Neuron (in vitro differentiated cells): ENCODE results near the gene SUPT4H1.

Source experiments
- H2AFZ ChIP-seq: one replicate; pipeline ENCODE4 v1.6.1; 2013; ENCODE audit warnings: low read depth, mild to moderate bottlenecking, inconsistent platforms, low read length, moderate library complexity
- H3K27me3 ChIP-seq: one replicate; pipeline ENCODE4 v1.6.1; 2013; ENCODE audit warnings: low read length; ENCODE audit not compliant: insufficient read depth
- H3K36me3 ChIP-seq: one replicate; pipeline ENCODE4 v1.6.1; 2013; ENCODE audit warnings: low read length; ENCODE audit not compliant: insufficient read depth
- H3K4me1 ChIP-seq: one replicate; pipeline ENCODE4 v1.6.1; 2013; ENCODE audit warnings: low read length; ENCODE audit not compliant: insufficient read depth
- H3K4me3 ChIP-seq: 2 replicates; pipeline ENCODE4 v1.5.1; 2013; ENCODE audit warnings: mild to moderate bottlenecking, low read length, moderate library complexity
- H3K9me3 ChIP-seq: one replicate; pipeline ENCODE4 v1.6.1; 2013; ENCODE audit warnings: low read length

Gene SUPT4H1

DNA sequence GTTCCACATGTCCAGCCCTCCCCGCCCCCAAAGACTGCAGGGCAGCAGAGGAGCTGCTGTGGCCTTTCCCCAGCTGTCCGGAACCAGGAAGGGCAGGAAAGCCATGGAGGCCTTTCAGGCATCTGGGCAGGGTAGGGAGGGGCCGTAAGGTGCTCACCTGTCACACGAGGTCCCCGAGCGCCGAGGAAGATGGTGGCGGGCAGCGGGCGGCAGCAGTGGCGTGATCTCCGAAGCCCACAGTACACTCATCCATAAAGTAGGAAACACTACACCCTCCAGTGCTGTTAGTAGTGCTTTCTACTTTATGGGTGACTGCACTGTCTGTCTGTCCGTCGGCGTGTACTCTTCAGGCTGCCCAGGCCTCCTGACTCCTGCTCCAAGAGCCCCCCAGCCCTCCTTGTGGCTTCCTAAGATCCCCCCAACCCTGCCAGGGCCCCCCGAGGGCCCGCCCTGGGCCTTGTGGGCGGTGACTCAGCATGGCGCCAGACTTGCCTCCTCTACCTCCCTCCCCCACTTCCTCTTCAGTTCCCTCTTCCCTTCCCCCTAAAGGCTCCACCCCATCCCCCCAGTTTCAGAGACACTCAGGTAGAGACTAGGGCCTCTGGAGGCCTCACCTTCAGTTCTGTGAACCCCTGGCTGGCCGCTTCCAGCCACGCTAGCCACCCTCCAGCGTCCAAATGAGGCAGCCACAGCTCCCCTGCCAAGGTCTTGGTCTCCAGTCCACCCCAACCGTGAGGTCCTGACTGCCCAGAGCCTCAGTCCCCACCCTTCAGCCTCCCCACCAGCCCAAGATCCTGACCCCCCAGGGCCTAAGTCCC lies 20.8 kb downstream of the SUPT4H1 start:
- Histone ChIP-seq H2AFZ (no peak overlapping the region), H3K36me3 (no peaks in the 10 kb centered on the region), H3K27me3 (peaks cover 4% of the 10 kb centered on the region), H3K9me3 (no peaks in the 10 kb centered on the region), H3K4me3 (no peak overlapping the region), H3K4me1 (peaks cover 24% of the 10 kb centered on the region)

DNA sequence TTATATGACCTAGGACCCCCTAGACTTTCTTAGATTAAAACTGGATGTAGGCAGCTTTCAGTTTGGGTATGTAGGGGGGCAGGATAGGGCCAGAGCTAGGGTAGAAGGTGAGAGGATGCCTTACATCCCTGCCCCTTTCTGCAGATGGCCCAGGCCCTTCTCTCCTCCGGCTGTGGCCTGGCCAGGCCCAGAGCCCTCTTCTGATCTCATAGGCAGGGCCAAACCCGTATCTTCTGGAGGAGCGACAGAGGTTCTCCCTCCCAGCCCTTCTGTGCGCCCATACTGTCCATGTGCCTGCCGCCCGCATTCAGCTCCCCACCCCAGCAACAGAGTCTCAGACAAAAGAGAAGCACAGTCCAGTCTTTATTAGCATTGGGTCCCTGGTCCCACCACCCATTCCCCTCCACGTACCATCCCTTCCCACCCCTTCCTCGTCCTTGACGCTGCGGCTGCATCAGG lies 21.4 kb downstream of the SUPT4H1 start:
- H3K4me3 ChIP-seq = no peak overlapping the region
- peaks cover 25% of the 10 kb centered on the region for H3K4me1 ChIP-seq
- H3K9me3 ChIP-seq = no peaks in the 10 kb centered on the region
- no peak overlapping the region for H2AFZ ChIP-seq
- peaks cover 6% of the 10 kb centered on the region for H3K27me3 ChIP-seq
- no peaks in the 10 kb centered on the region for H3K36me3 ChIP-seq

DNA sequence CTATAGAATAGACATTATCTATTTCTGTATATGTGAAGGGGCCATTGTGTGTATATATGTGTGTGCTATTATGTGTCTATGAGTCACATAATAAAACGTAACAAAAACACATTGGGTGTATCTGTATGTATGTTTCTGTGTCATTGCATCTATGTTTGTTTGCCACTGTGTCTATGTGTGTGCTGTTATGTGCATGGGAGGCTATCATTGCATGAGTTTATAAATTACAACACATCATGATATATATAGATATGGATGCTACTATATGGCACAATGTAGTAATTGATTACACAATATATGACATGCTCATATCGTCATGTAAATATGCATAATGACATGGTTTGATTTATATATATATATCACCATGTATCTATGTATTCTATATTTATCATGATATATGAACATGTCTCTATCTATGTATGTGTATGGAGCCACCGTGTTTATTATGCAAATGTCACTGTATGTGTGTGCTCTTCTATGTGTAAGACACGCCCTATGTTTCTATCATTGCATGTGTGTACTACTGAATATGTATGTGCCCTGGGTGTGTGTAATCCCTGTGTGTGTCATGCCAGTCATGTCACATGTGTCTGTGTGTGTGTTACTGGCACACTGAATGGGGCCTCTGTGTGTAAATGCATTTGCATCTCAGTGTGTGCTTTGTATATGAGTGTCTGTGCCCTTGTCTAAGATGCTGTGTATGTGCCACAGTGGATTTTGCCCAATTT lies 22.0 kb downstream of the SUPT4H1 start:
- H3K27me3 ChIP-seq = peaks cover 12% of the 10 kb centered on the region
- H3K4me3 ChIP-seq = peak overlapping the region; percentile 52
- no peak overlapping the region for H2AFZ ChIP-seq
- peaks cover 31% of the 10 kb centered on the region for H3K4me1 ChIP-seq
- no peaks in the 10 kb centered on the region for H3K36me3 ChIP-seq
- no peaks in the 10 kb centered on the region for H3K9me3 ChIP-seq

DNA sequence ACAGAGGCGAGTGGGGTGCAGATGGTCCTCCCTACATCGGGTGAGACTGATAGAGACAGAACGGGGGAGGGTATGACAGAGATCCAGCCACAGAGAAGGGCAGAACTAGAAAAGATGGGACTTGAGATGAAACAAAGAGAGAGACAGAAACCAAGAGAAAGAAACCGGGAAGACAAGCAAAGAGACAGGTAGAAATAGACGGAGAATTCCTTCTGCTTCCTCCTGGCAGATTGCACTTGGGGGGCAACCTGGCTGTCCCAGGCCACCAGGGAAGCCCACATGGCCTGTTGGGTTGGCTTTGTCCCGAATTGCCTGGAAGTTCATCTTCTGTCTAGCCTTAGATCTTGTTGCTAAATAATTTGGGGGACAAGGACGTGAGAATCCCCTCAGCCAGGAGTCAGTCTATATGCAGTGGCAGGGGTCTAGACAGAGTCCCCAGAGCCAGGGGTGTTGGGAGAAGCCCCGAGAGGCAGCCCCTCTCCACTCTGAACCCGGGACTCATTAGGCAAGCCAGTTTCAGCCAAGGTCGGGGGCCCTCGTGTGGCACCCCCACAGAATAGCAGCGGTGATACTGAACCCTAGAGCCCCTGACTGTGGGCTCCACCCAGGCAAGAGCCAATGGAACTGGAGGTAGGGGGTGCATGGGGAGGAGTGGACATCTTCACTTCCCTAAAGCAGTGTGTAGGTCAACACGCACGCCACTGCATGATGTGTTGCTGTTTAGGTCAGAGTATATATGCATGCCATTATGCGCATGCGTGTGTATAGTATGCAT lies 22.8 kb downstream of the SUPT4H1 start:
- peak overlapping the region; percentile 52 for H3K4me3 ChIP-seq

DNA sequence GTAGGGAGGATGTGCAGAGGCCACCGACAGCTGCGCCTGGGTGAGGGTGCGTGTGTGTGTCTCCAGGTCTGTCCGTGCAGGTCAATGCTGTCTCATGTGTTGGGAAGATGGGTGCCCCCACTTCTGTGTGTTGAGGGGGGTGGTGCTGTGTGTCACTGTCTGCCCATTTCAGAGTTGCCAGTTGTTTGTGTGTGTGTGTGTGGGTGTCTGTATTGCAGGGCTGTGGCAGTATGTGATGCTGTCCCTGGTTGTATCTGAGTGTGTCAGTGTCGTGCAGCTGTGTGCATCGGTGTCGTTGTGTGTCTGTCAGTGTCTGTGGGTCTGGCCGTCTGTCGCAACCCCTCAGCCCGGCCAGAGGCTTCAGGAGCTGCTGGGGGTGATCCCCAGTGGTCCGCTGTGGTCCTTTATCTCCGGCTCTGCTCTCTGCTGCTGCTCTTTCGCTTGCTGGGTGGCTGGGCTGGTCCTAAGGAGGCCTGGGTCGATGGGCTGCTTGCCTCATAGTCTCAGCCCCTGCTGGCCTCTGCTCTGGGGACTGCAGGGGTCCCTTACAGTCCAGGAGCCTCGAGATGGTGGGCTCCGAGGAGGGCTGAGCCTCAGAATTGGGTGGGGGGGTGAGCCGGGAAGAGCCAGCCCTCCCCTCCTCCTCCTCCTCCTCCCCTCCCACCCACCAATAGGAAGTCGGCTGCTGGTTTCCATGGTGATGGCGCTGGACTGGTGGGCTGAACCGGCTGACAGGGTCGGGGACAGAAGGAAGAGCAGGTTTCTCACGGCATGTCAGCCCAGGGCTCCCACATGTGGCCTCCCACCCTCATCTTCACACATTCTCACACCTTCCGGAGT lies 23.6 kb downstream of the SUPT4H1 start, which contains the start of gene TSPOAP1:
TSPOAP1 (minus strand) TSS at position 601 of the 840 bp plus-strand sequence. CDS start 875 bp downstream, outside the sequence.
- Histone ChIP-seq H3K9me3 (no peaks in the 10 kb centered on the region), H3K36me3 (no peaks in the 10 kb centered on the region), H3K4me1 (peaks cover 34% of the 10 kb centered on the region), H3K27me3 (peaks cover 21% of the 10 kb centered on the region), H3K4me3 (peak within 1 kb of the TSS; percentile 52), H2AFZ (peak within 1 kb of the TSS; percentile 58)

More for the DNA sequence above, 22.8 kb downstream of the SUPT4H1 start:
- H3K4me1 ChIP-seq = peaks cover 34% of the 10 kb centered on the region
- no peaks in the 10 kb centered on the region for H3K9me3 ChIP-seq
- H2AFZ ChIP-seq = peak overlapping the region; percentile 58
- H3K36me3 ChIP-seq = no peaks in the 10 kb centered on the region
- peaks cover 14% of the 10 kb centered on the region for H3K27me3 ChIP-seq

DNA sequence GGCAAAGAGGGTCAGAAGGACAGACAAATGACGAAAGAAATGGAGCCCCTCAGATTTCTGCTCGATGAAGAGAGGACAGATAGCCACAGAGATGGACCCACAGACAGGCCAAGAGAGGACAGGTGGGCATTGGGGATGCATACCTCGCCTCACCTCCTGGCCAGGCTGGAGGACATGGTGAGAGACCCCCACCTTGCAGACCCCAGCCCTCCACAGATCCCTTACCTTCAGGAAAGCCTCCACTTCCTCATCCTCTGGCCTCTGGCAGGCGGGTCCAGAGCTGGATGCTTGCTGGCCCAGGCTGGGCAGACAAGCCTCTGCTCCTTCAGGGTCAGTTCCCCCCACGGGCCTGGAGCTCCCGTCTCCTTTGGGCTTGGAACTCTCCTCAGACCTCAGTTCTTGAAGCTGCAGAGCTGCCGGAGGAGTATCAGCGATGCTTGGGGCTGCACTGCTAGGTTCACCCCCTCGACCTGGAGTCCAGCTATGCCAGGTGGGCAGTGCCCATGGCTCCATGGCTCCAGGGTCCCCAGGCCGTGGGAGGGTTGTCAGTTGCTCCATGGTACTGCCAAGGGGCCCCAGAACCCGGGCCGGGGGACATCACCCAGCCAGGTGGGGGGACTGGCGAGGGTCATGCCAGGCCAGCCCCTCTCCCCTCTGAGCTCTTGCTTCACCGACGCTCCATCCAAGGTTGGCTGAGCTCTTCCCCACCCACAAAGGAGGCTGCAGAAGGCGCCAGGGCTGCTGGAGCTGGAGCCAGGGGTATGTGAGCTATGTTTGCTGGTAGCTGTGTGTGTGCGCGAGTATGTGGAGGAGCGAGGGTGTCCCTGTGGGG lies 24.4 kb downstream of the SUPT4H1 start:
- Histone ChIP-seq H3K36me3 (no peaks in the 10 kb centered on the region), H3K4me3 (peak overlapping the region; percentile 52), H3K27me3 (peaks cover 23% of the 10 kb centered on the region), H3K4me1 (peaks cover 34% of the 10 kb centered on the region), H3K9me3 (no peaks in the 10 kb centered on the region), H2AFZ (no peak overlapping the region)

DNA sequence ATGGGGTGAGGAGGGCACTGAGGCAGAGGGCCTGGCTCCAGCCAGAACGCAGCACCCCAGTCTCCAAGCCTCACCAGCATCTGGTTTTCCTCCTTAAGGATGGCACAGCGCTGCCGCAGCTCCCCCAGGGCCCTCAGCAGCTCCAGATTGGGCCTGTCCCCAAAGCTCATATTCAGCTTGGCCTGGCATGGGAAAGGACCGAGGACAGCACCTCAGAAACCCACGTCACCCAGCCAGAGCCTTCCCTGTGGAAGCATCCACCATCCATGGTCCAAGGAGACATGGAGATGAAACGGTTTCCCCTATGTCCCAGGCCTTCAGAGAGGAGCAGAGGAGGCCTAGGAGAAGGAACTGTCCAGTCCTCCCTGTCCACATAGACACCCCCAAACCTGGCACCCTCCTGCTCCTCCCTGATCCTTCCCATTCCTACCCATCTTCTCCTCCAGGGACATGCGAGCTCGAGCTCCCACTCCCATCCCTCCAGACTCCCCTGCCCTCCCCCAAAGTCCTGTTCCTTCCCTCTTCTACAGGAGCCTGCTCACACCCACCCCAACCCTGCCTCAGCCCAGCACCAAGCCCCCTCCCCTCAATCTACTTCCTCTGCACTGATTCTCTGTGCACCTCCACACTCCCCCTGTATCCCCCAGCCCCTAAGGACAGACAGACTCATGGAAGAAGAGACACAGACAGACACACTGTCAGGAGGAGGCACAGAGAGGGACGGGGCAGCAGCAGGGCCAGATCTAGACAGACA lies 25.2 kb downstream of the SUPT4H1 start:
- no peaks in the 10 kb centered on the region for H3K9me3 ChIP-seq
- H3K4me3 ChIP-seq = no peak overlapping the region

DNA sequence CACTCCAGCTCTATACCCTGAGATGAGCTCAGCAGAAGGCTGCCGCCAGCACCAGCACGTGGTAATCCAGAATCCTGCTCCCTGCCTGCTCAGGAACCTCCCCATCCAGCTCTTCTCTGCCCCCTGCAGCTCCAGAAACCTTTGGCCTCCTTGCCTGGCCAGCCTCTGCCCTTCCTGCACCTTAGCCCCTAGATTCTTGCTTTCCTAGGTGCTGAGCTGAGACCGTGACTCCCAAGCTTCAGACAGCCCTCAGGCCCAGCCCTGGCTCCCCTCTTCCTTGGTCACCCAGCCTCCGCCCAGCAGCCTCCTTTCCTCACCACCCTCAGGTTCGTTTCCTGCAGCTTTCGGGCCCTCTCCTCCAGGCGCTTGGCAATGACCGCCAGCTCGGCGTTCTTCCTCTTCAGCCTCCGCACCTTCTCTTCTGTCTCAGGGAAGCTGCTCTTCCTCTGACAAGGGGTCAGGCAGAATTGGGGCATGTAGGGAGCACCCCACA lies 26.0 kb downstream of the SUPT4H1 start:
- no peak overlapping the region for H3K4me3 ChIP-seq
- peaks cover 23% of the 10 kb centered on the region for H3K27me3 ChIP-seq

More for the DNA sequence above, 25.2 kb downstream of the SUPT4H1 start:
- no peaks in the 10 kb centered on the region for H3K36me3 ChIP-seq
- peaks cover 34% of the 10 kb centered on the region for H3K4me1 ChIP-seq
- H3K27me3 ChIP-seq = peaks cover 23% of the 10 kb centered on the region
- H2AFZ ChIP-seq = no peak overlapping the region

GRCh38 chr17:58325289-58325726 lies 26.7 kb downstream of the SUPT4H1 start:
- Histone ChIP-seq H2AFZ (no peak overlapping the region), H3K36me3 (no peaks in the 10 kb centered on the region), H3K27me3 (peaks cover 23% of the 10 kb centered on the region), H3K4me3 (no peak overlapping the region), H3K4me1 (peaks cover 34% of the 10 kb centered on the region), H3K9me3 (no peaks in the 10 kb centered on the region)

More for the DNA sequence above, 26.0 kb downstream of the SUPT4H1 start:
- H3K36me3 ChIP-seq = no peaks in the 10 kb centered on the region
- no peaks in the 10 kb centered on the region for H3K9me3 ChIP-seq
- no peak overlapping the region for H2AFZ ChIP-seq
- peaks cover 34% of the 10 kb centered on the region for H3K4me1 ChIP-seq

GRCh38 chr17:58324409-58325288 lies 27.4 kb downstream of the SUPT4H1 start:
- H3K4me1 ChIP-seq = peaks cover 32% of the 10 kb centered on the region
- no peak overlapping the region for H2AFZ ChIP-seq
- no peak overlapping the region for H3K4me3 ChIP-seq
- H3K36me3 ChIP-seq = no peaks in the 10 kb centered on the region
- H3K27me3 ChIP-seq = peaks cover 23% of the 10 kb centered on the region
- H3K9me3 ChIP-seq = no peaks in the 10 kb centered on the region
